GM23338 (cell line): ENCODE measurements around the gene MGAT3. TPM values are rescaled to one million over a fixed set of nuclear protein-coding genes. Genes with fewer than 3 reads are reported as not detected.

Source experiments
- ATAC-seq: fragments of 200-7000 bp; cut with Tn5 transposase; 3 replicates; pipeline ENCODE4 v1.9.1; 2020
- DNase-seq: peaks from one replicate; pipeline ENCODE4 v3.0.0-alpha.2; 2015; ENCODE audit warnings: low spot score
- H2AFZ ChIP-seq: fragments of 200-600 bp; sonication (generic); 2 replicates; pipeline ENCODE4 v1.8.0; 2016; ENCODE audit warnings: antibody characterized with exemption, mild to moderate bottlenecking, moderate library complexity
- H3F3A ChIP-seq: fragments of 200-600 bp; sonication (generic); replicated peaks from 2 replicates; pipeline ENCODE4 v1.8.0; 2017; ENCODE audit warnings: antibody characterized with exemption, mixed run types, low read depth
- H3K27ac ChIP-seq: fragments of 200-600 bp; sonication (generic); 2 replicates; pipeline ENCODE4 v1.6.1; 2016; ENCODE audit warnings: low read depth
- H3K27me3 ChIP-seq: fragments of 200-600 bp; sonication (generic); 2 replicates; pipeline ENCODE4 v1.8.0; 2016; ENCODE audit warnings: mild to moderate bottlenecking, mixed run types, moderate library complexity; ENCODE audit not compliant: insufficient read depth
- H3K36me3 ChIP-seq: fragments of 200-600 bp; sonication (generic); 2 replicates; pipeline ENCODE4 v1.8.0; 2016; ENCODE audit warnings: mild to moderate bottlenecking; ENCODE audit not compliant: insufficient read depth
- H3K4me1 ChIP-seq: fragments of 200-600 bp; sonication (generic); 2 replicates; pipeline ENCODE4 v1.8.0; 2016; ENCODE audit warnings: mild to moderate bottlenecking, moderate library complexity; ENCODE audit not compliant: insufficient read depth
- H3K4me2 ChIP-seq: fragments of 200-600 bp; sonication (generic); 2 replicates; pipeline ENCODE4 v1.7.1; 2017; ENCODE audit warnings: mixed run types
- H3K4me3 ChIP-seq: fragments of 200-600 bp; sonication (generic); 2 replicates; pipeline ENCODE4 v1.6.1; 2016; ENCODE audit warnings: mixed run types
- H3K79me2 ChIP-seq: fragments of 200-600 bp; sonication (generic); replicated peaks from 2 replicates; pipeline ENCODE4 v1.8.0; 2017; ENCODE audit warnings: mild to moderate bottlenecking; ENCODE audit not compliant: insufficient read depth
- H3K9me2 ChIP-seq: fragments of 200-600 bp; sonication (generic); 2 replicates; pipeline ENCODE4 v1.8.0; 2017; ENCODE audit not compliant: insufficient read depth
- H4K20me1 ChIP-seq: fragments of 200-600 bp; sonication (generic); replicated peaks from 2 replicates; pipeline ENCODE4 v1.8.0; 2017; ENCODE audit warnings: mild to moderate bottlenecking; ENCODE audit not compliant: insufficient read depth
- H3K27ac Mint-ChIP-seq: 2 replicates; pipeline ENCODE4 v1.8.0; 2020; ENCODE audit warnings: inconsistent platforms, mild to moderate bottlenecking, moderate library complexity, mixed read lengths
- H3K27me3 Mint-ChIP-seq: 3 replicates; pipeline ENCODE4 v1.8.0; 2022; ENCODE audit warnings: low read depth, mild to moderate bottlenecking, moderate library complexity, mixed read lengths, inconsistent platforms; ENCODE audit not compliant: insufficient read depth, poor library complexity
- H3K36me3 Mint-ChIP-seq: 3 replicates; pipeline ENCODE4 v1.8.0; 2021; ENCODE audit warnings: low read depth, mild to moderate bottlenecking, inconsistent platforms, moderate library complexity, mixed read lengths
- H3K4me1 Mint-ChIP-seq: 3 replicates; pipeline ENCODE4 v1.8.0; 2020; ENCODE audit warnings: mild to moderate bottlenecking, inconsistent platforms, mixed read lengths
- H3K4me3 Mint-ChIP-seq: 3 replicates; pipeline ENCODE4 v1.8.0; 2021; ENCODE audit warnings: moderate library complexity, mild to moderate bottlenecking, inconsistent platforms, mixed read lengths
- H3K9me3 Mint-ChIP-seq: 3 replicates; pipeline ENCODE4 v1.8.0; 2020; ENCODE audit warnings: moderate library complexity, mild to moderate bottlenecking, inconsistent platforms, mixed read lengths
- CREB1 ChIP-seq: fragments of 250-450 bp; sonication (Bioruptor Pico); IDR thresholded peaks from 2 replicates; pipeline ENCODE4 v1.5.0; 2020; ENCODE audit warnings: low read depth, mild to moderate bottlenecking, moderate library complexity
- CTCF ChIP-seq, 2 experiments: fragments of 200-600 bp in 1 of 2; sonication (generic) in 1 of 2; conservative IDR thresholded peaks; 2 replicates each; pipeline versions ENCODE4 v1.5.1 to v1.6.1; 2016 to 2017; ENCODE audit warnings: antibody characterized with exemption in 2 of 2, low read depth in 2 of 2, mild to moderate bottlenecking in 2 of 2, moderate library complexity in 1 of 2
- EZH2 ChIP-seq: fragments of 200-600 bp; sonication (generic); IDR thresholded peaks from one replicate; pipeline ENCODE4 v1.8.0; 2017; ENCODE audit warnings: antibody characterized with exemption, mild to moderate bottlenecking, low read depth; ENCODE audit not compliant: unreplicated experiment
- EZH2phosphoT487 ChIP-seq: fragments of 200-600 bp; sonication (generic); IDR thresholded peaks from one replicate; pipeline ENCODE4 v1.8.1; 2018; ENCODE audit warnings: antibody characterized with exemption; ENCODE audit not compliant: unreplicated experiment
- JUNB ChIP-seq: IDR thresholded peaks from one replicate; pipeline ENCODE4 v1.6.1; 2016; ENCODE audit warnings: antibody characterized with exemption; ENCODE audit not compliant: unreplicated experiment
- NANOG ChIP-seq: IDR thresholded peaks from 2 replicates; pipeline ENCODE4 v1.6.1; 2016; ENCODE audit warnings: antibody characterized with exemption, borderline replicate concordance
- POLR2AphosphoS5 ChIP-seq: IDR thresholded peaks from 2 replicates; pipeline ENCODE4 v1.6.1; 2016; ENCODE audit warnings: antibody characterized with exemption, low read depth
- ZNF331 ChIP-seq: fragments of 250-450 bp; sonication (Bioruptor Pico); IDR thresholded peaks from 2 replicates; pipeline ENCODE4 v1.5.0; 2020; ENCODE audit warnings: low read depth, mild to moderate bottlenecking, moderate library complexity
- polyA plus RNA-seq: library from polyadenylated mRNA; unstranded; fragments of >200 nt; fragmentation: Nextera tagmentation; extraction: Ambion mirVana; gene quantifications from 2 replicates; pipeline ENCODE4 v1.2.1, GENCODE V29; 2016
- total RNA-seq: library from RNA; depleted of rRNA; stranded (reverse); fragments of >200 nt; shearing (Covaris generic); gene quantifications from 2 replicates; pipeline ENCODE4 v1.2.3, GENCODE V29; 2014
- TF ChIP-seq, protein P1 (sequence below): IDR thresholded peaks from 2 replicates; pipeline ENCODE4 v1.6.1; 2016; ENCODE audit warnings: antibody characterized with exemption
- TF ChIP-seq, protein P2 (sequence below): IDR thresholded peaks from one replicate; pipeline ENCODE4 v1.6.1; 2018; ENCODE audit warnings: antibody characterized with exemption; ENCODE audit not compliant: unreplicated experiment

The MGAT3 gene
- total and polyA plus RNA-seq, 2 experiments from 2014 or later, result 1.7 to 10.2 TPM

DNA sequence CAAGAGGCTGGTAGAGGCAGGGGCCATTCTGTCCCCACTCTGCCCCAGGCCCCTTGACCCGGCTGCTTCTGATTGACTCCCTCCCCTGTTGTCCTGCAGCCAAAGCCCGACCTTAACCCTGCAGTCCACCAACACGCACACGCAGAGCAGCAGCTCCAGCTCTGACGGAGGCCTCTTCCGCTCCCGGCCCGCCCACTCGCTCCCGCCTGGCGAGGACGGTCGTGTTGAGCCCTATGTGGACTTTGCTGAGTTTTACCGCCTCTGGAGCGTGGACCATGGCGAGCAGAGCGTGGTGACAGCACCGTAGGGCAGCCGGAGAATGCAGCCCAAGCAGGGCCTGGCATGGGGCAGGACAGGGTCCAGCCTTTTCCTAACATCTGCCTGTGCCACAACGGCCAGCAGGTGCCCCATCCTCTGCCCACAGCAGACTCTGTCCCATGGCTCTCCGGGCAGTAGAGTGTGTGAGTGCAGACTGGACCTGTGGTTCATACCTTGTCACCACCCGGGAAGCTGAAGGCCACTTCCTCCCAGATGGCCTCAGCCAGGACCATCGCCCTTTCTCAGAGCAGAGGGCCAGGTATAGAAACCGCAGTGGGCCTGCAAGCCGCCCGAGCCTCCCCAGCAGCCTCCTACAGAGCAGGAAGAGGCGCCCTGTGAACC lies 26.8 kb upstream of the MGAT3 start:
- Mint-ChIP-seq H3K9me3 (no peaks in the 10 kb centered on the region), H3K27ac (peak overlapping the region; percentile 75; the same call in 1 of the 2 replicates), H3K27me3 (peaks cover 13% of the 10 kb centered on the region), H3K4me3 (no peak overlapping the region), H3K36me3 (peaks cover 28% of the 10 kb centered on the region), H3K4me1 (peaks cover 44% of the 10 kb centered on the region)
- Histone ChIP-seq H2AFZ (no peak overlapping the region), H3K27me3 (no peaks in the 10 kb centered on the region), H3K36me3 (no peaks in the 10 kb centered on the region), H3K9me2 (no peaks in the 10 kb centered on the region), H3K79me2 (no peaks in the 10 kb centered on the region), H3F3A (0 out of 2 replicates have a peak, but pooled peaks cover 6% of the 10 kb centered on the region), H3K27ac (peak overlapping the region; percentile 84; the same call in 1 of the 2 replicates), H4K20me1 (no peaks in the 10 kb centered on the region), H3K4me3 (no peak overlapping the region), H3K4me1 (peaks cover 21% of the 10 kb centered on the region), H3K4me2 (no peak overlapping the region)
- ATAC-seq, result no peak
- DNase-seq, result no peak
- TF ChIP-seq EZH2 (no peak), JUNB (no peak), ZNF331 (CRISPR knock-in tag) (no peak)

GRCh38 chr22:39430576-39431150 lies 26.1 kb upstream of the MGAT3 start:
- peaks cover 28% of the 10 kb centered on the region for H3K36me3 Mint-ChIP-seq
- no peaks in the 10 kb centered on the region for H3K27me3 ChIP-seq
- H3K27me3 Mint-ChIP-seq, result peaks cover 13% of the 10 kb centered on the region
- H4K20me1 ChIP-seq, result no peaks in the 10 kb centered on the region
- ATAC-seq (no peak), DNase-seq (no peak)
- H3F3A ChIP-seq, result 0 out of 2 replicates have a peak, but pooled peaks cover 6% of the 10 kb centered on the region
- H3K4me2 ChIP-seq, result no peak overlapping the region
- H3K4me1 Mint-ChIP-seq, result peaks cover 48% of the 10 kb centered on the region
- H3K4me3 Mint-ChIP-seq, result no peak overlapping the region
- no peaks in the 10 kb centered on the region for H3K9me3 Mint-ChIP-seq
- H3K4me3 ChIP-seq, result no peak overlapping the region
- no peaks in the 10 kb centered on the region for H3K79me2 ChIP-seq
- no peak overlapping the region for H3K27ac Mint-ChIP-seq
- no peak overlapping the region for H3K27ac ChIP-seq
- peaks cover 21% of the 10 kb centered on the region for H3K4me1 ChIP-seq
- no peaks in the 10 kb centered on the region for H3K36me3 ChIP-seq
- no peaks in the 10 kb centered on the region for H3K9me2 ChIP-seq
- H2AFZ ChIP-seq, result no peak overlapping the region
- no peak for TF ChIP-seq NANOG
- TF ChIP-seq POLR2AphosphoS5, result no peak
- no peak for TF ChIP-seq EZH2
- TF ChIP-seq, protein P1, sequence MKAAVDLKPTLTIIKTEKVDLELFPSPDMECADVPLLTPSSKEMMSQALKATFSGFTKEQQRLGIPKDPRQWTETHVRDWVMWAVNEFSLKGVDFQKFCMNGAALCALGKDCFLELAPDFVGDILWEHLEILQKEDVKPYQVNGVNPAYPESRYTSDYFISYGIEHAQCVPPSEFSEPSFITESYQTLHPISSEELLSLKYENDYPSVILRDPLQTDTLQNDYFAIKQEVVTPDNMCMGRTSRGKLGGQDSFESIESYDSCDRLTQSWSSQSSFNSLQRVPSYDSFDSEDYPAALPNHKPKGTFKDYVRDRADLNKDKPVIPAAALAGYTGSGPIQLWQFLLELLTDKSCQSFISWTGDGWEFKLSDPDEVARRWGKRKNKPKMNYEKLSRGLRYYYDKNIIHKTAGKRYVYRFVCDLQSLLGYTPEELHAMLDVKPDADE, result no peak
- no peak for TF ChIP-seq CREB1 (CRISPR knock-in tag)
- TF ChIP-seq, protein P2, sequence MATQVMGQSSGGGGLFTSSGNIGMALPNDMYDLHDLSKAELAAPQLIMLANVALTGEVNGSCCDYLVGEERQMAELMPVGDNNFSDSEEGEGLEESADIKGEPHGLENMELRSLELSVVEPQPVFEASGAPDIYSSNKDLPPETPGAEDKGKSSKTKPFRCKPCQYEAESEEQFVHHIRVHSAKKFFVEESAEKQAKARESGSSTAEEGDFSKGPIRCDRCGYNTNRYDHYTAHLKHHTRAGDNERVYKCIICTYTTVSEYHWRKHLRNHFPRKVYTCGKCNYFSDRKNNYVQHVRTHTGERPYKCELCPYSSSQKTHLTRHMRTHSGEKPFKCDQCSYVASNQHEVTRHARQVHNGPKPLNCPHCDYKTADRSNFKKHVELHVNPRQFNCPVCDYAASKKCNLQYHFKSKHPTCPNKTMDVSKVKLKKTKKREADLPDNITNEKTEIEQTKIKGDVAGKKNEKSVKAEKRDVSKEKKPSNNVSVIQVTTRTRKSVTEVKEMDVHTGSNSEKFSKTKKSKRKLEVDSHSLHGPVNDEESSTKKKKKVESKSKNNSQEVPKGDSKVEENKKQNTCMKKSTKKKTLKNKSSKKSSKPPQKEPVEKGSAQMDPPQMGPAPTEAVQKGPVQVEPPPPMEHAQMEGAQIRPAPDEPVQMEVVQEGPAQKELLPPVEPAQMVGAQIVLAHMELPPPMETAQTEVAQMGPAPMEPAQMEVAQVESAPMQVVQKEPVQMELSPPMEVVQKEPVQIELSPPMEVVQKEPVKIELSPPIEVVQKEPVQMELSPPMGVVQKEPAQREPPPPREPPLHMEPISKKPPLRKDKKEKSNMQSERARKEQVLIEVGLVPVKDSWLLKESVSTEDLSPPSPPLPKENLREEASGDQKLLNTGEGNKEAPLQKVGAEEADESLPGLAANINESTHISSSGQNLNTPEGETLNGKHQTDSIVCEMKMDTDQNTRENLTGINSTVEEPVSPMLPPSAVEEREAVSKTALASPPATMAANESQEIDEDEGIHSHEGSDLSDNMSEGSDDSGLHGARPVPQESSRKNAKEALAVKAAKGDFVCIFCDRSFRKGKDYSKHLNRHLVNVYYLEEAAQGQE, result no peak
- TF ChIP-seq JUNB, result no peak
- no peak for TF ChIP-seq CTCF (conservative IDR thresholded peaks at IDR 0.05; ENCODE audit: low read depth in 2 of 2)
- TF ChIP-seq EZH2phosphoT487, result no peak
